ENCODE measurements around the gene GAK.

DNA sequence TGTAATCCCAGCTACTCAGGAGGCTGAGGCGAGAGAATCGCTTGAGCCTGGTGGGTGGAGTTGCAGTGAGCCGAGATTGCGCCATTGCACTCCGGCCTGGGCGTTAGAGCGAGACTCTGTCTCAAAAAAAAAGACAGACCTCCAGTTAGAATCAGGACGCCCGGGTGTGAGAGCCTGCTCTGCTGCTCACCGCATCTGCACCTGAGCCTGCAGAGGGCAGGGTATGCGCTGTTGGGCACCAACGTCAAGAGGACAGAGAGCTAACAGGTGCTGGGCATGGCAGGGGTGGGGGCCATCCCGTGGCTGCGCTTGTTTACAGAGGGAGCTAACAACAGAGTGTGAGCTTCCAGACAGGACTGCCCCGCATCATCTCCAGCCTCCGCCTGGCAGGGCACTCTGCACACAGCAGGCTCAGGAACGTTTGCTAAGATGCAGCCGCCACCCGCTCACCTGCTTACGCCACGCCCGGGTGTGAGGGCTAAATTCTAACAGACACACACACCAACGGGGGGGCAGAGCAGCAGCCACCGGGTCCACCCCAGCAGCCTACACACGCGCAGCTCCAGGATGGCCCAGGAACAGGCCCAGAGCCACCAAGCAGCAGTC, 56.2 kb downstream of the GAK start:
- TF ChIP-seq POLR2A (IDR thresholded peaks at IDR 0.05) (no peak), POLR2AphosphoS5 (IDR thresholded peaks at IDR 0.05) (no peak), EP300 (IDR thresholded peaks at IDR 0.05) (no peak)
- TF ChIP-seq, protein P1, sequence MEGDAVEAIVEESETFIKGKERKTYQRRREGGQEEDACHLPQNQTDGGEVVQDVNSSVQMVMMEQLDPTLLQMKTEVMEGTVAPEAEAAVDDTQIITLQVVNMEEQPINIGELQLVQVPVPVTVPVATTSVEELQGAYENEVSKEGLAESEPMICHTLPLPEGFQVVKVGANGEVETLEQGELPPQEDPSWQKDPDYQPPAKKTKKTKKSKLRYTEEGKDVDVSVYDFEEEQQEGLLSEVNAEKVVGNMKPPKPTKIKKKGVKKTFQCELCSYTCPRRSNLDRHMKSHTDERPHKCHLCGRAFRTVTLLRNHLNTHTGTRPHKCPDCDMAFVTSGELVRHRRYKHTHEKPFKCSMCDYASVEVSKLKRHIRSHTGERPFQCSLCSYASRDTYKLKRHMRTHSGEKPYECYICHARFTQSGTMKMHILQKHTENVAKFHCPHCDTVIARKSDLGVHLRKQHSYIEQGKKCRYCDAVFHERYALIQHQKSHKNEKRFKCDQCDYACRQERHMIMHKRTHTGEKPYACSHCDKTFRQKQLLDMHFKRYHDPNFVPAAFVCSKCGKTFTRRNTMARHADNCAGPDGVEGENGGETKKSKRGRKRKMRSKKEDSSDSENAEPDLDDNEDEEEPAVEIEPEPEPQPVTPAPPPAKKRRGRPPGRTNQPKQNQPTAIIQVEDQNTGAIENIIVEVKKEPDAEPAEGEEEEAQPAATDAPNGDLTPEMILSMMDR (IDR thresholded peaks at IDR 0.05) = no peak

All from gastroesophageal sphincter (tissue), 3 donors.